Skin epidermis (tissue), 12 donors: ENCODE results near the gene IL18RAP.
A peak's percentile ranks its signal among the peaks of the same experiment; 100 is the strongest.

Source experiments
- H3K27ac ChIP-seq, 21 experiments: fragments of 200-600 bp; sonication (generic) in 11 of 21; one replicate each; pipeline ENCODE4 v1.5.0; 2020; ENCODE audit warnings: mild to moderate bottlenecking in 3 of 21, inconsistent platforms in 2 of 21, moderate library complexity in 2 of 21
- H3K4me3 ChIP-seq, 7 experiments: fragments of 200-600 bp; sonication (generic) in 2 of 7; one replicate each; pipeline ENCODE4 v1.5.0; 2020; ENCODE audit warnings: inconsistent platforms in 2 of 7, mild to moderate bottlenecking in 2 of 7, moderate library complexity in 1 of 7

The IL18RAP gene, protein sequence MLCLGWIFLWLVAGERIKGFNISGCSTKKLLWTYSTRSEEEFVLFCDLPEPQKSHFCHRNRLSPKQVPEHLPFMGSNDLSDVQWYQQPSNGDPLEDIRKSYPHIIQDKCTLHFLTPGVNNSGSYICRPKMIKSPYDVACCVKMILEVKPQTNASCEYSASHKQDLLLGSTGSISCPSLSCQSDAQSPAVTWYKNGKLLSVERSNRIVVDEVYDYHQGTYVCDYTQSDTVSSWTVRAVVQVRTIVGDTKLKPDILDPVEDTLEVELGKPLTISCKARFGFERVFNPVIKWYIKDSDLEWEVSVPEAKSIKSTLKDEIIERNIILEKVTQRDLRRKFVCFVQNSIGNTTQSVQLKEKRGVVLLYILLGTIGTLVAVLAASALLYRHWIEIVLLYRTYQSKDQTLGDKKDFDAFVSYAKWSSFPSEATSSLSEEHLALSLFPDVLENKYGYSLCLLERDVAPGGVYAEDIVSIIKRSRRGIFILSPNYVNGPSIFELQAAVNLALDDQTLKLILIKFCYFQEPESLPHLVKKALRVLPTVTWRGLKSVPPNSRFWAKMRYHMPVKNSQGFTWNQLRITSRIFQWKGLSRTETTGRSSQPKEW

DNA sequence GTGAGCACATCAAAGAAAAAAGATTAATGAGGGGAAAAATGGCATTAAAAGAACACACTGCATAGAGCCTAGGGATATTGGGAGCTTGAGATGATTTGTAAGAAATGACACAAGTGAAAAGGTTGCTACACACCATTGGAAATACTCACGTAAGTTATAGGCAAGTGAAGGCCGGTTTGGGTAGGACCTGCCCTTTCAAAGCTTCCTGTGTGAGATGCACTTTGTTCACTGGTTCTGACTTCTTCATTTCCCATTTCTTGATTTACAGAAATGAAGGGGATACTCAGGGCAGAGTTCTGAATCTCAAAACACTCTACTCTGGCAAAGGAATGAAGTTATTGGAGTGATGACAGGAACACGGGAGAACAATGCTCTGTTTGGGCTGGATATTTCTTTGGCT lies at the start of gene IL18RAP:
Gene IL18RAP (plus strand): TSS at position 251 of the 400 bp plus-strand sequence. CDS start 118 bp downstream, at position 369.
- Histone ChIP-seq H3K27ac (peak within 1 kb of the TSS in 6 of 21 experiments; percentile 4 to 59 (median 30)), H3K4me3 (no peak within 1 kb of the TSS)

DNA sequence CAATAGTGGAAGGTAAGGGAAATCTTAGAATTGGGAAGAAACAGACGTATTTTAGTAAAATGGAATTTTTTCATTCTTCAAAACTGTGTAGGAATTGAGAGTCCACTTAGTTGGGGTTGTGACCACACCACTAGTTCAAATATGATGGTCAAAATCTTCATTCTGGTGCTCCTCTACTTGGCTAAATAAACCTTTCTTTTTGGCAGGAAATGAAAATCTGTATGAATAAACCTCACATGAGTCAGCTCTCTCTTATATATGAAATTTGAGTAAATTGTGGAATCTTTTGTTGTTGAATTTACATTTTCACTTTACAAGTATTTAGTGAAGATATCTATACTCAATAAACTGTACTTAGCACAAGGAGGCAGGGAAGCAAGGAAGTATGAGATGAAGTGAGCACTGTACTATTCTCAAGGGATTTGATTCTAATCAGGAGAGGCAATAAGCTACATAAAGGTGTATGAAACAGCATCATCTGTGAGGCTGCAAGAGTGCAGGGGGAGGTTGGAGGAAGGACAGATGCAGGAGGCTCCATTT lies 46.8 kb upstream of the IL18RAP start:
- Histone ChIP-seq H3K4me3 (no peak overlapping the region), H3K27ac (no peak overlapping the region)

DNA sequence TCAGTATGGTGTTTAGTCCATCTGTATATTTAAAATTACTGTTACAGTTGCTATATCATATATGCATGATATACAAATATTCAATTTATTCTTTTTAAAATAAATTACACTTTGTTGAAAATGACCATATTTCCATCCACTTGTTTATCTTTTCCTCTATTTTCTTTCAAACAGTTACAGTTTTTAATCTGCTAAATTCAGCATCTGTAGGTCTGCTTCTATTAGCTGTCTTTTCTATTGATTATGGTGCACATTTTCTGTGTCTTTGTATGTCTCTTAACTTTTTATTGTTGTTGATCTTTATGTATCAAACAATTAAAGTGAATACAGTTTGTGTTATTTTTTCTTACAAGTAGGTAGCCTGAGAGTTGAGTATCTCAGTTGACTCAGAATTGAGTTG lies 39.2 kb upstream of the IL18RAP start:
- Histone ChIP-seq H3K4me3 (no peak overlapping the region), H3K27ac (no peak overlapping the region)

DNA sequence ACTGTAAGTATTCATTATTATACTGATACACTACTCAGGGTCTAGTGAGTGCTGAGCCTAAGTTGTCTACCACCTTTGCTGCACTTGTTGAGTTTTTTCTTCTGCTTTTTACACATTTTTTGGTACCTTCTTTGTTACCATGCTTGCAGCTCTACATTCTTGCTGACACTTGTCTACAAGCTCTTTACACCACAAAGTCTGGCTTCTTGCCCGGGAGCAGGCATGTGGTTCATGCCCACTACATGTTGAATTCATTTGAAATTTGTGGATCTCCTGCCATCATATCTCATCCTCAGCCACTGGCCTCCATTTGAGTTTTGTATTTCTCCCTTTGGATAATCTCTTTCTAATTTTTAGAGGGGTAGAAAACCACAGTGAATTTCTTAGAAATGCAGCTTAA lies 37.4 kb upstream of the IL18RAP start:
- no peak overlapping the region for H3K27ac ChIP-seq
- no peak overlapping the region for H3K4me3 ChIP-seq

DNA sequence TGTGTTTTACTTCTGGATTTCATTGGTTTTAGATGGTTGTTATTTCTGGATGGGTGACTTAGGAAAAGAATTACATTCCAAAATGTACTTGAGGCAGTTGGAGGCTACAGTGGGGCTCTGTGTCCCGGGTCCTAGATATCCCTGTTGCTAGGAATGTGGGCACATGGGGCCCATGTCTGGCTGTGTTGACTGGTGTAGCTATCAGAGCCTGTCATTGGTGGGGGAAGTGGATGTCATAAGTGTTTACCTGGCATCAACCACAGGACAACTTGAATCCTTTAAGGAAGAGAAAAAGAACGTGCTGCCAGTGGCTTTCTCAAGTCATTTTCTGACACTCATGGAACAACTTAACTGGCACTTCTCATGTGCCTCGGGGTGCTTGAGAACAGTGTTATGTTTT lies 37.0 kb upstream of the IL18RAP start:
- Histone ChIP-seq H3K4me3 (no peak overlapping the region), H3K27ac (no peak overlapping the region)

DNA sequence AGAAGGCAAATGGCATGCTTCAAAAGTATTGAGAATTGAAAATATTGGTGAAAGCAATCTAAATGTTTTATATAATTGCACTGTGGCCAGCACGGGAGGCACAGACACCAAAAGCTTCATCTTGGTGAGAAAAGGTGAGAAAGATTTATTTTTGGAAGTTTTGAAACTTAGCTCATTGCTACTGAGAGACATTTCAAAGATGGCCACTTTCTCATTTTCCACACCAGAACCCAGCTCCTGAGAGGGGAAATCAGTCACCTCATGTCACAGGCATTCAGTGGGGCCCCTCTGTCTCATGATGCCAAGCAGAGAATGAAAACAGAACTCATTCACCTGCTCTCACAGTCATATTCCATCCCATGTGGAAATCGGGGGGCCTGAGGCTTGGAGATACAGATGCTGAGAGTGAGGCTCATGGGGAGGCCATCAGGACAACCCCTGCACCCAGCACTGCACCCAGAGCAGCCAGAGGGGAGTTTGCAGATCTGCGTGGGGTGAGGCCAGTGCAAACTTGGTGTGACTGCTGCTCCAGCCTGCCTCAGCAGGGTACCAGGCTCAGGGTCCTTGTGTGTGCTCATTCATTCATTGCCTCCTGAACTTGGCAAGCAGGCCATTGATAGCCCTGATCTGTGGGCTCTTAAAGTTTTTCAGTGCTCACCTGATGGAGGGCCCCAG lies 36.0 kb upstream of the IL18RAP start:
- Histone ChIP-seq H3K4me3 (no peak overlapping the region), H3K27ac (no peak overlapping the region)

DNA sequence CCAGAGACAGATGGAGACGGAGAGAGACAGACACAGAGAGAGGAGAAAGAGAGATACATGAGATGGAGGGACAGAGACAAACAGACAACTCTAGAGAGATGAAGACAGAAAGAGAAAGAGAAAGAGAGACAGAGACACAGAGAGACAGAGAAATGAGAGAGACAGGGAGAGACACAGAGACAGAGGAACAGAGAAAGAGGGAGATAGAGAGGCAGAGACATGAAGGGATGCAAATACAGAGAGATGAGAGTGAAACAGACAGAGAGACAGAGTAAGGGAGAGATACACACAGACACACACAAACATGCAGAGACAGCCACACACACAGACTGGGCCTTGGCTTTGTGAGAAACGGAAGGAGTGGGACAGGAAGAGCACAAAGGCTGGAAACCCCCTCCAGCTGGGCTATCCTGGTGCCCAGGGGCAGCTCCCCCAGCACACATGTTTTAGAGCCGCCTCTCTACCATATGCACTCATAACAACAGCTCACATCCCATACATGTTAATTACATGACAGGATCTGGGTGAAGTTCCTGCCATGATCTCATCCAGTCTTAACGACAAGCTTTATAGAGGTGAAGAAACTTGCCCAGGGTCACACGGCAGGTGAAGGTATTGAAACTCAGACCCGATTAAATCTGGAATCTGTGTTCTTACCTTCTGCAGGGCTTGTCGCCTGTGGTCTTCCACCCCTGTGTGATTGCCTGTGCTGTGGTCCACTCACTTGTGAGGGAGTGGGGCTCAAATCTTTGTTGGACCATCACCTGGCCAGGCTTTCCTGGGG lies 35.0 kb upstream of the IL18RAP start:
- no peak overlapping the region for H3K4me3 ChIP-seq
- no peak overlapping the region for H3K27ac ChIP-seq

DNA sequence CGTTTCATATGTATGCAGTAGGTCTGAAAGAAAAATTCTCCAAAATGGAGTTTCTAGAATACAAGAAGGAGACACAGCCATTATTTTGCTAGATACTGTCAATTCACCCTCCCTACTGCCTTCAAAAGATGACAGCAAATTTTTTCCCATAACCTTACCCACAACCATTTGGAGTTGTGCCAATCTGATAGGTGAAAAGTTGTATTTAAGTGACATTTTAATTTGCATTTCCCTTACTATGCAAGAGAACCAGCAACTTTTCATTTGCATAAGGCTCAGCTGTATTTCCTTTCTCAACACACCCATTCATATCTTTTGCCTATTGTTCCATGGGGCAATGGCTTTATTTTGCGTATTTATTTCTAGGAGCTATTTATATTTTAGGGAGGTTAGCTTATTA lies 31.4 kb upstream of the IL18RAP start:
- Histone ChIP-seq H3K27ac (no peak overlapping the region), H3K4me3 (no peak overlapping the region)

DNA sequence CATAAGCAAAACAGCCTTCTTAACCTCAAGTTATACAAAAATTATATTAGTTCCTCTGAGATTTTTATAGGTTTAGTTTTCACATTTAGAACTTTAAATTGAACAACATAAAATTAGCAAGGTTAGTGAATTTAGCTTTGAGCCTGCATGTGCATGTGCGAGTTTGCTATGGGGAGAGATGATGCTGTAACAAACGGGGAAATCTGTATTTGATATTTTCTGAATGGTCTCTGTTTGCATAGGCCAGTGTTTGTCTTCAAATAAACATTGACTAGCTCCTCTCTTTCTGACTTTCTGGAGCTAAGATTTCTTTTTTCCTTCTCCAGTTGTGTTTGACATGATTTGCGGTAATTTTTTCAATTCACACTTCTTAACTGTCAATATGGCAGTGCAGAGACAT lies 30.9 kb upstream of the IL18RAP start:
- no peak overlapping the region for H3K27ac ChIP-seq
- H3K4me3 ChIP-seq, result no peak overlapping the region

DNA sequence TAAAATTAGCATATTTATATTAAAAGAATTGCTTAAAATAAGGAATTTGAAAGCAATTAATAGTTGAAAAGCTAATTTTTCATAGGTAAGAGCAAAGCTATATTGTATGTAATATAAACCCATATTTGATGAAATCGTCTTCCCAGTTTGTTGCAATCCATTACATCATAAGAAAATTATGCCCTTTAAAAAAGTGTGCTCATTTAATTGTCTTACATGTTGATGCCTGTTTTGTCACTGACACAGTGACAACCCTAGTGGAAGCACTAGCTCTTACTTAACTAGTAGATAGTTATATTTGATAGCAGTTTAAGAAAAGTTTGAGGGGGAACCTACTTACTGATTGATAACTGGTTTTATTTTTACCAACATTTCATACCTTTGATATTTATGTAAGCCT lies 30.0 kb upstream of the IL18RAP start:
- H3K27ac ChIP-seq, result no peak overlapping the region
- no peak overlapping the region for H3K4me3 ChIP-seq

DNA sequence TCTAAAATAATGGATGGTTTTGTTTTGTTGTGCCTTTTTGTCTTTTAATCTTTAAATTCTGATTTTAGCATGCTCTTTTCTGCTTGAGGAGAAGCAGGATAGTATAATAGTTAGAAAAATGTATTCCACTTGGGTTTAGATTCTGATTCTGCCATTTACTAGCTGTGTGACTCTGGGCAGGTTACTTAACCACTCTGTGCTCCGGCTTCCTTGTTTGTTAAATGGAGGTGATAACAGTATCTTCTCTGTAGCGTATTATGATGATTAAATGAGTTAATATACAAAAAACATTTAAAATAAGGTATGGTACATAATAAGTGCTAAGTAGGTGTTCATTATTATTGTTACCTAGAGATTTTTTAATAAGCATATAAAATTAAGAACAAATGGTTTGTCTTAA lies 26.9 kb upstream of the IL18RAP start:
- Histone ChIP-seq H3K27ac (no peak overlapping the region), H3K4me3 (no peak overlapping the region)

DNA sequence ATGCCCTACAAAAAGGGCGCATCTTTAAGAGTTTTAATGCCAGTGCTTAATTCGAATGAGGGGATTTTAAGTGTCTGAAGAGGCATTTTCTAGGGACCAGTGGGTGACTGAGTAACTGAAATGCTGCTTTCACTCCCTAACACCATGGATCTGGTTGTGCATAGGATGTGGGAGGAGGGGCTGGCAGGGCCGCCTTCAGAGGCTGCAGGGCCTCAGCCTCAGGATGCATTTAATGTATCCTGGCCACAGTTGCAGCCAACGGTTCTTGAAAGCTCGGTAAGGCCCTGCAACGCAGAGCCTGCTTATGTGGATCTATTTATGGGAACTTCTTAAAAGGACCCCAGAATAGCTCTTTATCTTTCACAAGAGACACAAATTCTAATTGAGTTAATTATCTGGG lies 25.8 kb upstream of the IL18RAP start:
- no peak overlapping the region for H3K4me3 ChIP-seq
- no peak overlapping the region for H3K27ac ChIP-seq

DNA sequence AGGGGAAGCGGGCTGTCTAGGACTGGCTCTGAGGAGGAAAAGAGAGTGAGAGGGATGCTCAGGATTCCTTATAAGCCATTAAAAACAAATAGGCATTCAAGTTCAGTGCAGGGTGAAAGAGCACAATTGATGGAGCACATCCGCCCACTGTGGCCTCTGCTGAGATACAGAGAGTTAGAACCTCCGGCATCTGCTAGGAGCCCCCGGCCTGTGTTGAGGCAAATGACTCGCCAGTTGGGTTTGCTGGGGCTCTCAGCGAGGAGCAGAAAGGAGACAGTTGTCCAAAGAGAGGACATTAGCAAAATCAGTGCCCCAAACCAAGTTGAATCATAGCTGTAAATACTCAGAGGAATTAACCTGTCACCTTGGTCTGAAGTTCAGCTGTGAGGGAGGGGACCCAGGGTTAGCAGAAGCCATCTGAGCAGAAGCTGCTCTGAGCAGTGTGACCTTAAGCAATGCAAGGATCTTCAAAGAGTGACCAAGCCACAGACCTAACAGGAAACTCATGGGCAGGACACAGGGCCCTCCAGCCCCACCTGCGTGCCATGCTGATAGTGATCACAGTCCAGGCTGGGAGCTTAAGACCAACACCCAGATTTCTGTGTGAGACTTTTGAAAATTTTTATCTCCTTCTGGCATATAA lies 23.3 kb upstream of the IL18RAP start:
- Histone ChIP-seq H3K4me3 (no peak overlapping the region), H3K27ac (no peak overlapping the region)

DNA sequence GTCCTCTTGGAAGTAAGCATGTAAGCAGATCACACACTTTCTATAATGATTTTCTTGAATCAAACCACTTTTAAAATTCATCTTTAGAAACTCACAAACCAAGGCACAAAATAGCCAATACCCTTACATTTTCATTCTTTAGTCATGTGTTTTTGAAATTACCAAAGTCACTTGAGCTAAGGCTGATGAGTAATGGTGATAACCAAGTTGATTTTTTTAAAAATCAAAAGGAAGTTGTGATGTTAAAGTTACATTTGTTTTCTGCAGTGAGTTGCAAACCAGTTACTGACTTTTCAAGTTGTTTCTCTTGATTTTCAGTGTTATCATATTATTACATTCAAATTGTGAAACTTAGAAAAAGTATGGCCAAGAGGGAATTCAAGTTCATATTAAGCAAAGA lies 21.5 kb upstream of the IL18RAP start:
- Histone ChIP-seq H3K4me3 (no peak overlapping the region), H3K27ac (no peak overlapping the region)

DNA sequence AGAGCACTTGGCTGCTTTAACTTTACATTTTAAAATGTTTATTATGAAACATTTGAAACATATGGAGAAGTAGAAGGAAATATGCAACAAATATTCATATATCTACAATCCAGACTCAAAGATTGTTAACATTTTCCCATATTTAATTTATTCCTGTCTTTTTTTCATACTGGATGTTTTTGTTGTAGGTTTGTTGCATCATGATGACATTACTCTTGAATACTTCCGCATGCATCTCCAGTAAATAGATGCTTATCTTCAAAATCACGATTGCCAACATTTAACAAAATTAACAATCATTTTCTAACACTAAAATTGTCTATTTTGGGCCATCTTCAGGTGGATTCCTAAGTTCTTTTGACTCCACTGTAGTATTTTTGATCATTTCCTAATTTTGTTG lies 21.1 kb upstream of the IL18RAP start:
- H3K27ac ChIP-seq, result no peak overlapping the region
- H3K4me3 ChIP-seq, result no peak overlapping the region

DNA sequence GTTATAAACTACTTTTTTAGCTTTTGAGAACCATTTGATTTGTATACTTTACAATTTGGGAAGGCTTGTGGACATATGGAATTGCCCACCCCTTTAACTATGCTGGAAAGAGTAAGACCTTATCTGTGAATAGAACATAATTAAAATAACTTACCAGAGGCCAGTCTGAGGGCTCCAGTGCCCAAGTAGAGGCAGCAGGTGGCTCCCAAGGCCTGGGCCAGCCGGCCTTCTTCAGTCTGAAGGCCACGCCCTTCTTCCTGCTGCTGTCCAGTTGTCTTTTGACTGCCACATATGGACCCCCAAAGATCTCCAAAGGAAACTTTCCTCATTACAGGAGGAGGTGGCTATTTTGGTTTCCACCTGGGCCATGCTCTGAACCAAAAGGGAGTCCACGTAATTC lies 12.0 kb upstream of the IL18RAP start:
- Histone ChIP-seq H3K4me3 (no peak overlapping the region), H3K27ac (no peak overlapping the region)

DNA sequence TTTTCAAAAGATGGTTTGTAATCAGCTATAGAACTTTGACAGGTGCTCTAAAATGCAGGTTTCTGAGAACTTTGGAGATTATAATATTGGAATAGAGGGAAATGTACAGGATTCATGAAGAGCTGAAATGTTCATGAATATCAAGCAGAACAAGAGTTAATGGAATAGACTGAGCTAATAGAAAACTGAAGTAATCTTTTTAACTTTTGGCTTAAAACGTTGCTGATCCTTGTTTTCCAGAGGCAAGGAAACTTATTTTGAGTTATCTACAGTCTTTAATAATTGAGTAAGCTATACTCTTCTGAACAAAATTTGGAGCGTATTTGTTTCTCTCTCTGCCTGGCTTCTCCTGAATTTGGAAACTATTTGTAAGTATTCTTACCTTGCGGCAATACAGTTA lies 10.8 kb upstream of the IL18RAP start:
- Histone ChIP-seq H3K27ac (no peak overlapping the region), H3K4me3 (no peak overlapping the region)

DNA sequence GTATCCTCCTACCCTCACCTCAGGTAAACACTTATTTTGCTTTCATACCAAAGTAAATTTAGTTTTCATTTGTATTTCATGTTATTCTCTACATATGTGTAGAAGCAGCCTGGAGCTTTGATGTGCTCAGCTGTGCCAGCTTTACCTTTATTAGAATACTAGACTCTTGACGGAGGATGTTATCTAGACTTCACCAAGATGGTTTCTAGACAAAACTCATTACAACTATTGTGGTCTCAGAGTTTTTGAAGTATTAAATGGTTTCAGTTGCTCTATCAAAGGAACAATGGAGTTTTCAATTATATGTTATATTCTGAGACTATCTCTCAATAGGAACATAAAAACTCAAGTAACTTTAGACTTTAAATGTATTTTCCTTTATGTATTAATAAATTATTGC lies 5.0 kb upstream of the IL18RAP start:
- Histone ChIP-seq H3K27ac (peak overlapping the region in 11 of 21 experiments; percentile 8 to 76 (median 37)), H3K4me3 (no peak overlapping the region)

DNA sequence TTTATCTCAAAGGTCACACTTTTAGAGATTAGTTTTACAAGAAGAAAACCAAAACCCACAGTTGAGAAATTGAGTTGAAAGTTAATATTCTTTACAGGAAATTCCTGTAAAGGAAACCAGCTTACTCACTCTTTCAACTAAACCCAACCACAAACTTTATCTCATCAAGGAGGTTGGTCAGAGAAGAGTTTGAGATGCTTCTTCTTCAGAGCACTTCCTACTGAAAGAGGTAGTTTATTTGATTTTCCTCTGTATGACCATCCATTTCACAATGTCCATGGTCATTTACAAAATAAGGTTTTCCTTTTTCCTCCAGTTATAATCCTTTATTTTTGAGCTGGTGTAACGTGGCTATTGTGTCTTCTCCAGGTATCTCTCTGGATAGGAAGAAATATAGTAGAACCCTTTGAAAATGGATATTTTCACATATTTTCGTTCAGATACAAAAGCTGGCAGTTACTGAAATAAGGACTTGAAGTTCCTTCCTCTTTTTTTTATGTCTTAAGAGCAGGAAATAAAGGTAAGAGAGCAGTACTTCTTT lies 4.5 kb upstream of the IL18RAP start:
- H3K4me3 ChIP-seq, result no peak overlapping the region
- H3K27ac ChIP-seq, result peak overlapping the region in 6 of 21 experiments; percentile 10 to 76 (median 48)
